HCT116 (cell line): ENCODE data around the gene ADAMTS9. TPM values are rescaled to one million over a fixed set of nuclear protein-coding genes. Genes with fewer than 3 reads are reported as not detected.
A peak's percentile ranks its signal among the peaks of the same experiment; 100 is the strongest.

ENCODE experiments used
- ATAC-seq: fragments of 200-7000 bp; cut with Tn5 transposase; 2 replicates; pipeline ENCODE4 v1.9.1; 2020; ENCODE audit warnings: mild to moderate bottlenecking, moderate library complexity
- BruUV-seq: library from RNA; stranded (reverse); fragments of 400-500 nt; replicated peaks from 2 replicates; lab custom pipeline; 2021; lab: Mats Ljungman, UMichigan
- CTCF ChIA-PET: fragments of 300-600 bp; sonication (Branson Sonifier 250); formaldehyde crosslinking; loops from one replicate; lab custom pipeline; 2021; ENCODE audit warnings: antibody characterized with exemption; lab: Charles Lee
- POLR2A ChIA-PET: fragments of 300-600, 350-600 bp; sonication (Branson Sonifier 250); formaldehyde crosslinking; loops from one replicate; lab custom pipeline; 2021; ENCODE audit warnings: antibody characterized with exemption; lab: Charles Lee
- RAD21 ChIA-PET, 2 experiments: fragments of 300-600 bp; sonication (Branson Sonifier 250); formaldehyde crosslinking; loops; one replicate each; lab custom pipeline; 2023; ENCODE audit warnings: low total read pairs in 2 of 2; ENCODE audit not compliant: uncharacterized antibody in 2 of 2, unreplicated experiment in 2 of 2, low non-redundant PET in 1 of 2; lab: Charles Lee
- DNase-seq: peaks from one replicate; pipeline ENCODE4 v3.0.0-alpha.2; 2010; ENCODE audit warnings: low read depth, low spot score
- H2AFZ ChIP-seq: fragments of 200-600 bp; shearing (Covaris generic), sonication (generic); 2 replicates; pipeline ENCODE4 v1.6.1; 2017; ENCODE audit warnings: low read depth, mixed run types, mixed read lengths, antibody characterized with exemption, low read length; ENCODE audit not compliant: poor library complexity, severe bottlenecking
- H3K27ac ChIP-seq: 2 replicates; pipeline ENCODE4 v1.5.1; 2012; ENCODE audit warnings: low read depth, low read length
- H3K27me3 ChIP-seq: fragments of 200-600 bp; sonication (generic); 2 replicates; pipeline ENCODE4 v1.6.1; 2016; ENCODE audit warnings: mixed run types, low read length, mixed read lengths; ENCODE audit not compliant: insufficient read depth
- H3K36me3 ChIP-seq, 2 experiments: fragments of 200-500 bp in 1 of 2; fragments of 200-600 bp in 1 of 2; sonication (Bioruptor generic) in 1 of 2; sonication (generic) in 1 of 2; 2 replicates each; pipeline versions ENCODE4 v1.5.1 to v1.6.1; 2014 to 2016; ENCODE audit warnings: low read length in 2 of 2, inconsistent platforms in 1 of 2, mixed read lengths in 1 of 2, mixed run types in 1 of 2; ENCODE audit not compliant: insufficient read depth in 2 of 2, control insufficient read depth in 1 of 2
- H3K4me1 ChIP-seq, 2 experiments: fragments of 200-600 bp in 1 of 2; sonication (generic) in 1 of 2; 2 replicates each; pipeline versions ENCODE4 v1.5.1 to v1.6.1; 2012 to 2017; ENCODE audit warnings: low read length in 2 of 2, inconsistent platforms in 1 of 2, mild to moderate bottlenecking in 1 of 2, mixed read lengths in 1 of 2, mixed run types in 1 of 2, moderate library complexity in 1 of 2; ENCODE audit not compliant: insufficient read depth in 2 of 2, control insufficient read depth in 1 of 2
- H3K4me2 ChIP-seq: fragments of 200-600 bp; sonication (generic); 2 replicates; pipeline ENCODE4 v1.6.1; 2017; ENCODE audit warnings: mixed run types, low read length, mixed read lengths
- H3K4me3 ChIP-seq, 2 experiments: fragments of 200-600 bp in 1 of 2; sonication (generic) in 1 of 2; replicated peaks in 1 of 2; 2 replicates each; pipeline ENCODE4 v1.5.1; 2011 to 2016; ENCODE audit warnings: low read length in 2 of 2, control low read depth in 1 of 2, low read depth in 1 of 2, mild to moderate bottlenecking in 1 of 2, mixed read lengths in 1 of 2, mixed run types in 1 of 2
- H3K79me2 ChIP-seq: fragments of 200-600 bp; sonication (generic); 2 replicates; pipeline ENCODE4 v1.6.1; 2017; ENCODE audit warnings: mild to moderate bottlenecking, mixed run types, low read length, moderate library complexity, mixed read lengths; ENCODE audit not compliant: insufficient read depth
- H3K9ac ChIP-seq: fragments of 200-600 bp; sonication (generic); 2 replicates; pipeline ENCODE4 v1.6.1; 2016; ENCODE audit warnings: low read length, mixed read lengths
- H3K9me2 ChIP-seq: fragments of 200-600 bp; sonication (generic), shearing (Covaris generic); 2 replicates; pipeline ENCODE4 v1.6.1; 2017; ENCODE audit warnings: mixed run types, mild to moderate bottlenecking, moderate library complexity; ENCODE audit not compliant: insufficient read depth
- H3K9me3 ChIP-seq, 2 experiments: fragments of 200-500 bp in 1 of 2; fragments of 200-600 bp in 1 of 2; sonication (Bioruptor generic) in 1 of 2; sonication (generic) in 1 of 2; 2 replicates each; pipeline ENCODE4 v1.6.1; 2014 to 2017; ENCODE audit warnings: low read length in 2 of 2, mixed read lengths in 2 of 2, inconsistent platforms in 1 of 2, low read depth in 1 of 2, mild to moderate bottlenecking in 1 of 2, mixed run types in 1 of 2, moderate library complexity in 1 of 2; ENCODE audit not compliant: control insufficient read depth in 1 of 2, insufficient read depth in 1 of 2
- H4K20me1 ChIP-seq: fragments of 200-600 bp; sonication (generic), shearing (Covaris generic); 2 replicates; pipeline ENCODE4 v1.6.1; 2017; ENCODE audit warnings: mixed run types, mild to moderate bottlenecking, moderate library complexity; ENCODE audit not compliant: insufficient read depth
- EGR1 ChIP-seq: IDR thresholded peaks from 2 replicates; pipeline ENCODE4 v1.6.1; 2012; ENCODE audit warnings: low read depth
- POLR2AphosphoS5 ChIP-seq: IDR thresholded peaks from 2 replicates; pipeline ENCODE4 v1.6.1; 2011; ENCODE audit warnings: mild to moderate bottlenecking, low read depth, low read length, moderate library complexity
- RAD21 ChIP-seq: IDR thresholded peaks from 2 replicates; pipeline ENCODE4 v1.6.1; 2012; ENCODE audit warnings: low read depth, mild to moderate bottlenecking
- TCF7L2 ChIP-seq: IDR thresholded peaks from 2 replicates; pipeline ENCODE4 v1.7.0; 2011; ENCODE audit warnings: borderline replicate concordance, inconsistent platforms; ENCODE audit not compliant: insufficient read depth, insufficient read length; ENCODE audit errors: extremely low read depth
- intact Hi-C: fragments of 100-400 bp; cut with micrococcal nuclease; formaldehyde crosslinking; loops from 2 replicates; pipeline ENCODE4 v1.10.0; 2022
- total RNA-seq: library from RNA; stranded (reverse); gene quantifications from one replicate; pipeline ENCODE4 v1.2.1, GENCODE V29; 2021; ENCODE audit not compliant: unreplicated experiment
- TF ChIP-seq, protein P1 (sequence below): IDR thresholded peaks from 2 replicates; pipeline ENCODE4 v1.6.1; 2012
- TF ChIP-seq, protein P2 (sequence below), 3 experiments: fragments of 200-600 bp in 1 of 3; sonication (generic) in 1 of 3; IDR thresholded peaks in 2 of 3; conservative IDR thresholded peaks in 1 of 3; 2 replicates each; pipeline ENCODE4 v1.5.1; 2012 to 2017; ENCODE audit warnings: low read depth in 2 of 3, low read length in 2 of 3, antibody characterized with exemption in 1 of 3, borderline replicate concordance in 1 of 3, control low read depth in 1 of 3, mild to moderate bottlenecking in 1 of 3, mixed read lengths in 1 of 3, mixed run types in 1 of 3, moderate library complexity in 1 of 3; ENCODE audit not compliant: insufficient read depth in 1 of 3

Gene ADAMTS9
- total RNA-seq, 1 experiment from 2014 or later = 0.05 TPM

DNA sequence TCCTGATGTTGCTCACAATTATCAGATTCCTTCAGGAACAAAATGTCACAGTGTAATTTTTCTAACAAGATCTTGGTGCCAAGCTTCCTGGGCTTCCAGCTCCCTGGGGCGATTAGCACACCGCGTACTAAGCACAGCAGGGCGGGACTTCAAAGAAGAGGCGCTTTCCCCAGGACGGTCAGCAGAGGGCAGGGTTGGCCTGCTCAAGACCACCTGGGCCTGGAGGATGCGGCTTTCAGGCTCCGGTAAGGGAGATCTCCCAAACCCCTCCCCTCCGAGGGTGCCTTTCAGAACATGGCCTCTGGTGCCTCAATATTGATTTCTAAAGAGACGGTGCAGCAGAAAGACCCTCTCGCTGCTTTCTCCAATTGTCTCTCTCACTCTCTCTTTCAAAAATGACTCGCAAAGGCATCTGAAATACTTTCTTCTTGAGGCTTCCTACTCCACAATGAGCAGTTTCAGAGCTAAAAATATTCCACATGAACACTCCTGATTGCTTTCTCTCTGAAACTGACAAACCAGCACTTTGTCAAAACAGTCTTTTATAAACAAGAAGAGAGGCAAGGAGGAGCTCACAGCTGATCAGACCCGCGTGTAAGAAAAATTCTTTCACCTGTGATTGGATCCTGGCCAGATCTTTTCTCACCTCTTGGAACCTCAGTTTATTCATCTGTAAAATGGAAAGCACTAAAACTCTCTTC is 154.0 kb downstream of the ADAMTS9 start:
- Histone ChIP-seq H3K4me3 (no peak overlapping the region), H3K36me3 (no peaks in the 10 kb centered on the region), H4K20me1 (no peaks in the 10 kb centered on the region), H3K9ac (no peak overlapping the region), H3K9me3 (no peaks in the 10 kb centered on the region), H2AFZ (peak overlapping the region; percentile 81), H3K9me2 (no peaks in the 10 kb centered on the region), H3K79me2 (no peaks in the 10 kb centered on the region), H3K4me2 (peak overlapping the region; percentile 10; the same call in 1 of the 2 replicates), H3K4me1 (peaks cover 0 to 2% of the 10 kb centered on the region in 2 experiments; a peak in 1 of 4 replicates), H3K27me3 (peaks cover 37% of the 10 kb centered on the region; the same call in 1 of the 2 replicates), H3K27ac (no peak overlapping the region)
- ATAC-seq (peak; percentile 97), DNase-seq (peak; percentile 80)
- no TSS peak for BruUV-seq
- TF ChIP-seq RAD21 (peak; percentile 88), EGR1 (no peak), POLR2AphosphoS5 (no peak), TCF7L2 (peak; percentile 99)
- TF ChIP-seq, protein P1, sequence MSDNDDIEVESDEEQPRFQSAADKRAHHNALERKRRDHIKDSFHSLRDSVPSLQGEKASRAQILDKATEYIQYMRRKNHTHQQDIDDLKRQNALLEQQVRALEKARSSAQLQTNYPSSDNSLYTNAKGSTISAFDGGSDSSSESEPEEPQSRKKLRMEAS = no peak
- TF ChIP-seq, protein P2, sequence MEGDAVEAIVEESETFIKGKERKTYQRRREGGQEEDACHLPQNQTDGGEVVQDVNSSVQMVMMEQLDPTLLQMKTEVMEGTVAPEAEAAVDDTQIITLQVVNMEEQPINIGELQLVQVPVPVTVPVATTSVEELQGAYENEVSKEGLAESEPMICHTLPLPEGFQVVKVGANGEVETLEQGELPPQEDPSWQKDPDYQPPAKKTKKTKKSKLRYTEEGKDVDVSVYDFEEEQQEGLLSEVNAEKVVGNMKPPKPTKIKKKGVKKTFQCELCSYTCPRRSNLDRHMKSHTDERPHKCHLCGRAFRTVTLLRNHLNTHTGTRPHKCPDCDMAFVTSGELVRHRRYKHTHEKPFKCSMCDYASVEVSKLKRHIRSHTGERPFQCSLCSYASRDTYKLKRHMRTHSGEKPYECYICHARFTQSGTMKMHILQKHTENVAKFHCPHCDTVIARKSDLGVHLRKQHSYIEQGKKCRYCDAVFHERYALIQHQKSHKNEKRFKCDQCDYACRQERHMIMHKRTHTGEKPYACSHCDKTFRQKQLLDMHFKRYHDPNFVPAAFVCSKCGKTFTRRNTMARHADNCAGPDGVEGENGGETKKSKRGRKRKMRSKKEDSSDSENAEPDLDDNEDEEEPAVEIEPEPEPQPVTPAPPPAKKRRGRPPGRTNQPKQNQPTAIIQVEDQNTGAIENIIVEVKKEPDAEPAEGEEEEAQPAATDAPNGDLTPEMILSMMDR (IDR thresholded peaks at IDR 0.05 in 2 of 3, conservative IDR thresholded peaks at IDR 0.05 in 1 of 3; ENCODE audit: borderline replicate concordance in 1 of 3, insufficient read depth in 1 of 3, low read depth in 2 of 3, low read length in 2 of 3) = peak; percentile 64 to 88 (median 79); a peak in 5 of 6 replicates
- ChIA-PET RAD21 (no interaction called here), CTCF (interaction anchor here (0.6 to 1.9 kb wide), 6 partner anchors 13 to 1661 kb away, joined by 3 to 6 read pairs (median 4); no protein-coding TSS in a partner anchor), POLR2A (no interaction called here)
- intact Hi-C loops = loop anchor here (1.0 to 5.0 kb wide), 8 partner anchors 639 to 1719 kb away; no protein-coding TSS in a partner anchor
